HepG2 (cell line): ENCODE data around the gene NUCB1. TPM values are rescaled to one million over a fixed set of nuclear protein-coding genes. Genes with fewer than 3 reads are reported as not detected.

ENCODE experiments used
- ADNP ChIP-seq: sonication (generic); formaldehyde crosslinking; IDR thresholded peaks from 2 replicates; pipeline ENCODE4 v1.4.0; 2020; ENCODE audit warnings: missing genetic modification reagents
- AGO2 ChIP-seq: fragments of 200-400 bp; formaldehyde crosslinking; optimal IDR thresholded peaks from 2 replicates; pipeline ENCODE3; 2017; ENCODE audit warnings: mild to moderate bottlenecking, low read depth, low read length, moderate library complexity
- CEBPB ChIP-seq: IDR thresholded peaks from 2 replicates; pipeline ENCODE4 v1.6.1; 2011; ENCODE audit warnings: low read depth, low read length, improper control_type of control experiment, borderline replicate concordance
- ELF1 ChIP-seq: sonication (generic); formaldehyde crosslinking; IDR thresholded peaks from 2 replicates; pipeline ENCODE4 v1.4.0; 2020; ENCODE audit warnings: missing genetic modification reagents
- FOXP1 ChIP-seq, 2 experiments: fragments of 450-650 bp in 1 of 2; IDR thresholded peaks; 2 replicates each; pipeline ENCODE4 v1.6.1; 2017 to 2018; ENCODE audit warnings: antibody characterized with exemption in 1 of 2
- GABPB1 ChIP-seq: IDR thresholded peaks from 2 replicates; pipeline ENCODE4 v1.6.1; 2016; ENCODE audit warnings: mild to moderate bottlenecking, missing genetic modification reagents, moderate library complexity, missing compliant biosample characterization
- KMT2B ChIP-seq: IDR thresholded peaks from 2 replicates; pipeline ENCODE4 v1.6.1; 2016; ENCODE audit warnings: missing genetic modification reagents, missing compliant biosample characterization
- NCOA2 ChIP-seq: sonication (generic); formaldehyde crosslinking; IDR thresholded peaks from 2 replicates; pipeline ENCODE4 v1.8.0; 2022; ENCODE audit warnings: inconsistent platforms
- PITX1 ChIP-seq: sonication (generic); formaldehyde crosslinking; IDR thresholded peaks from 2 replicates; pipeline ENCODE4 v1.5.1; 2020; ENCODE audit warnings: mild to moderate bottlenecking, missing genetic modification reagents
- POLR2G ChIP-seq: fragments of 200-400 bp; formaldehyde crosslinking; IDR thresholded peaks from 2 replicates; pipeline ENCODE4 v1.6.1; 2018; ENCODE audit warnings: mild to moderate bottlenecking, low read depth, low read length, moderate library complexity
- SRY ChIP-seq: sonication (generic); formaldehyde crosslinking; IDR thresholded peaks from 2 replicates; pipeline ENCODE4 v1.8.0; 2022; ENCODE audit warnings: mild to moderate bottlenecking, missing genetic modification reagents
- SYNCRIP ChIP-seq: fragments of 200-400 bp; formaldehyde crosslinking; IDR thresholded peaks from 2 replicates; pipeline ENCODE4 v1.6.1; 2018; ENCODE audit warnings: mild to moderate bottlenecking, low read depth, low read length; ENCODE audit not compliant: insufficient read depth
- TOE1 ChIP-seq: sonication (generic); formaldehyde crosslinking; IDR thresholded peaks from 2 replicates; pipeline ENCODE4 v1.4.0; 2020; ENCODE audit warnings: mild to moderate bottlenecking, missing genetic modification reagents
- ZBTB7B ChIP-seq: sonication (generic); formaldehyde crosslinking; IDR thresholded peaks from 2 replicates; pipeline ENCODE4 v1.4.0; 2020; ENCODE audit warnings: missing genetic modification reagents
- ZNF383 ChIP-seq: sonication (generic); formaldehyde crosslinking; IDR thresholded peaks from 2 replicates; pipeline ENCODE4 v1.4.0; 2020; ENCODE audit warnings: missing genetic modification reagents, mild to moderate bottlenecking, borderline replicate concordance
- ZNF598 ChIP-seq: sonication (generic); formaldehyde crosslinking; IDR thresholded peaks from 2 replicates; pipeline ENCODE4 v1.5.1; 2020; ENCODE audit warnings: mild to moderate bottlenecking, missing genetic modification reagents, borderline replicate concordance
- ZNF605 ChIP-seq: sonication (generic); formaldehyde crosslinking; IDR thresholded peaks from 2 replicates; pipeline ENCODE4 v1.8.0; 2022; ENCODE audit warnings: mild to moderate bottlenecking, missing genetic modification reagents
- ZNF747 ChIP-seq: sonication (generic); formaldehyde crosslinking; IDR thresholded peaks from 2 replicates; pipeline ENCODE4 v1.8.1; 2023; ENCODE audit warnings: missing genetic modification reagents, mild to moderate bottlenecking, borderline replicate concordance
- polyA plus RNA-seq, 8 experiments: library from polyadenylated mRNA; depleted of rRNA in 3 of 8; stranded (reverse) in 7 of 8; unstranded in 1 of 8; fragments of >200 nt; fragmentation: Illumina TruSeq in 4 of 8; extraction: Trizol in 4 of 8; gene quantifications; 2 replicates each; pipeline versions ENCODE4 v1.2.1 to v1.2.3, GENCODE V29; 2011 to 2016; ENCODE audit warnings: low read depth in 4 of 8, missing spikeins in 1 of 8, mixed read lengths in 1 of 8; ENCODE audit not compliant: insufficient read depth in 1 of 8
- total RNA-seq, 5 experiments: library from RNA; depleted of rRNA; stranded (reverse); fragments of >200 nt; fragmentation: Illumina TruSeq; extraction: Trizol; gene quantifications; 2 replicates each; pipeline ENCODE4 v1.2.3, GENCODE V29; 2016; ENCODE audit warnings: low read depth in 1 of 5
- TF ChIP-seq, protein P1 (sequence below): sonication (generic); formaldehyde crosslinking; conservative IDR thresholded peaks from 2 replicates; pipeline ENCODE4 v1.8.0; 2022; ENCODE audit warnings: low read depth, missing genetic modification reagents
- TF ChIP-seq, protein P2 (sequence below): sonication (generic); formaldehyde crosslinking; IDR thresholded peaks from 2 replicates; pipeline ENCODE4 v1.5.0; 2020; ENCODE audit warnings: missing genetic modification reagents, mild to moderate bottlenecking, borderline replicate concordance
- TF ChIP-seq, protein P3 (sequence below): sonication (generic); formaldehyde crosslinking; conservative IDR thresholded peaks from 2 replicates; pipeline ENCODE4 v1.4.0; 2020; ENCODE audit warnings: missing genetic modification reagents
- TF ChIP-seq, protein P4 (sequence below): sonication (generic); formaldehyde crosslinking; IDR thresholded peaks from 2 replicates; pipeline ENCODE4 v1.4.0; 2020; ENCODE audit warnings: missing genetic modification reagents
- TF ChIP-seq, protein P5 (sequence below): sonication (generic); formaldehyde crosslinking; IDR thresholded peaks from 2 replicates; pipeline ENCODE4 v1.5.1; 2020; ENCODE audit warnings: mild to moderate bottlenecking, missing genetic modification reagents

NUCB1 gene
- total and polyA plus RNA-seq, 2 of the 13 experiments (the other 11 are each of a cell fraction or from before 2014, with no cell fraction given), result 82.3 to 106 TPM

DNA sequence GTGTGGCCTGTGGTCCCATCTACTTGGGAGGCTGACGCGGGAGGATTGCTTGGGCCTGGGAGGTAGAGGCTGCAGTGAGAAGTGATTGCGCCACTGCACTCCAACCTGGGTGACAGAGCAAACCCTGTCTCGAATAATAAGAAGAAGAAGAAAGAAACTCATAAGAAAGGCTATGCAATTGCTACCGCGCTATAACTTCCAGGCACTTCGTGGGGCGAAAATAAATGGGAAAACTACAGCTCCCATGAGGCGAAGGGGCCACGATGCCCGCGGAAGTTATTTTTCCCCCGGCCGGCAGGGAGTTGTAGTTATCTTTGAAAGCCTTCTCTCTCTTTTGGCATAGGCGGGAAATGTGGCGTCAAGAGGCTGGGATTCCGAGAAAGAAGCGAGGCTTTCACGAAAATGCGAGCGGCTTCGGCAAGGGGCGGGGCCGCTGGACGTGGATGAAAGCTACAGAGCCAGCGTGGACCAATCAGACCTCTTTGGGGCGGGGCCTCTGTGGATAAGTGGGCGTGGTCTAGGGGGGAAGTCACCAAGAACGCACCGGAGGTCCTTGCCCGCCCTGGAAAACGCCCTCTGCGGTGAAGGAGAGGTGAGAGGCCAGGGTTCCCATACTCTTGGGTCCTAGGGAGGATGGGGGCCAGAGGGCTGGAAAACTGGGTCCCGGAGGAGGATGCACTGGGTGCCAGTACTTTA lies at the start of gene NUCB1 (continued):
- TF ChIP-seq CEBPB (no peak), ELF1 (CRISPR knock-in tag) (peak; percentile 88), ZNF383 (CRISPR knock-in tag) (0 out of 2 replicates have a peak, but pooled peaks have one; percentile 80), SRY (no peak), ZNF747 (CRISPR knock-in tag) (no peak; the same call in 1 of the 2 replicates), KMT2B (CRISPR knock-in tag) (0 out of 2 replicates have a peak, but pooled peaks have one; percentile 37), PITX1 (CRISPR knock-in tag) (peak; percentile 41; the same call in 1 of the 2 replicates), SYNCRIP (no peak), AGO2 (no peak), ZNF605 (CRISPR knock-in tag) (0 out of 2 replicates have a peak, but pooled peaks have one; percentile 66), ZBTB7B (no peak), ZNF598 (peak; percentile 69; the same call in 1 of the 2 replicates), ADNP (CRISPR knock-in tag) (no peak), POLR2G (peak; percentile 82), FOXP1 (IDR thresholded peaks at IDR 0.05) (no peak), FOXP1 (CRISPR knock-in tag; IDR thresholded peaks at IDR 0.05) (no peak), GABPB1 (CRISPR knock-in tag) (peak; percentile 93), NCOA2 (CRISPR knock-in tag) (no peak), TOE1 (CRISPR knock-in tag) (no peak)
- TF ChIP-seq, protein P1, sequence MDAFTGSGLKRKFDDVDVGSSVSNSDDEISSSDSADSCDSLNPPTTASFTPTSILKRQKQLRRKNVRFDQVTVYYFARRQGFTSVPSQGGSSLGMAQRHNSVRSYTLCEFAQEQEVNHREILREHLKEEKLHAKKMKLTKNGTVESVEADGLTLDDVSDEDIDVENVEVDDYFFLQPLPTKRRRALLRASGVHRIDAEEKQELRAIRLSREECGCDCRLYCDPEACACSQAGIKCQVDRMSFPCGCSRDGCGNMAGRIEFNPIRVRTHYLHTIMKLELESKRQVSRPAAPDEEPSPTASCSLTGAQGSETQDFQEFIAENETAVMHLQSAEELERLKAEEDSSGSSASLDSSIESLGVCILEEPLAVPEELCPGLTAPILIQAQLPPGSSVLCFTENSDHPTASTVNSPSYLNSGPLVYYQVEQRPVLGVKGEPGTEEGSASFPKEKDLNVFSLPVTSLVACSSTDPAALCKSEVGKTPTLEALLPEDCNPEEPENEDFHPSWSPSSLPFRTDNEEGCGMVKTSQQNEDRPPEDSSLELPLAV (CRISPR knock-in tag), result no peak
- TF ChIP-seq, protein P2, sequence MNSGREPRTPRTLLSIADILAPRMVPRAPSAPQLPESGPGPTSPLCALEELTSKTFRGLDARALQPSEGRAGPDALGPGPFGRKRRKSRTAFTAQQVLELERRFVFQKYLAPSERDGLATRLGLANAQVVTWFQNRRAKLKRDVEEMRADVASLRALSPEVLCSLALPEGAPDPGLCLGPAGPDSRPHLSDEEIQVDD (CRISPR knock-in tag), result no peak
- TF ChIP-seq, protein P3, sequence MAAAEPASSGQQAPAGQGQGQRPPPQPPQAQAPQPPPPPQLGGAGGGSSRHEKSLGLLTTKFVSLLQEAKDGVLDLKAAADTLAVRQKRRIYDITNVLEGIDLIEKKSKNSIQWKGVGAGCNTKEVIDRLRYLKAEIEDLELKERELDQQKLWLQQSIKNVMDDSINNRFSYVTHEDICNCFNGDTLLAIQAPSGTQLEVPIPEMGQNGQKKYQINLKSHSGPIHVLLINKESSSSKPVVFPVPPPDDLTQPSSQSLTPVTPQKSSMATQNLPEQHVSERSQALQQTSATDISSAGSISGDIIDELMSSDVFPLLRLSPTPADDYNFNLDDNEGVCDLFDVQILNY (CRISPR knock-in tag), result no peak; the same call in 1 of the 2 replicates
- TF ChIP-seq, protein P4, sequence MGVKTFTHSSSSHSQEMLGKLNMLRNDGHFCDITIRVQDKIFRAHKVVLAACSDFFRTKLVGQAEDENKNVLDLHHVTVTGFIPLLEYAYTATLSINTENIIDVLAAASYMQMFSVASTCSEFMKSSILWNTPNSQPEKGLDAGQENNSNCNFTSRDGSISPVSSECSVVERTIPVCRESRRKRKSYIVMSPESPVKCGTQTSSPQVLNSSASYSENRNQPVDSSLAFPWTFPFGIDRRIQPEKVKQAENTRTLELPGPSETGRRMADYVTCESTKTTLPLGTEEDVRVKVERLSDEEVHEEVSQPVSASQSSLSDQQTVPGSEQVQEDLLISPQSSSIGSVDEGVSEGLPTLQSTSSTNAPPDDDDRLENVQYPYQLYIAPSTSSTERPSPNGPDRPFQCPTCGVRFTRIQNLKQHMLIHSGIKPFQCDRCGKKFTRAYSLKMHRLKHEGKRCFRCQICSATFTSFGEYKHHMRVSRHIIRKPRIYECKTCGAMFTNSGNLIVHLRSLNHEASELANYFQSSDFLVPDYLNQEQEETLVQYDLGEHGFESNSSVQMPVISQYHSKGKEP, result no peak
- TF ChIP-seq, protein P5, sequence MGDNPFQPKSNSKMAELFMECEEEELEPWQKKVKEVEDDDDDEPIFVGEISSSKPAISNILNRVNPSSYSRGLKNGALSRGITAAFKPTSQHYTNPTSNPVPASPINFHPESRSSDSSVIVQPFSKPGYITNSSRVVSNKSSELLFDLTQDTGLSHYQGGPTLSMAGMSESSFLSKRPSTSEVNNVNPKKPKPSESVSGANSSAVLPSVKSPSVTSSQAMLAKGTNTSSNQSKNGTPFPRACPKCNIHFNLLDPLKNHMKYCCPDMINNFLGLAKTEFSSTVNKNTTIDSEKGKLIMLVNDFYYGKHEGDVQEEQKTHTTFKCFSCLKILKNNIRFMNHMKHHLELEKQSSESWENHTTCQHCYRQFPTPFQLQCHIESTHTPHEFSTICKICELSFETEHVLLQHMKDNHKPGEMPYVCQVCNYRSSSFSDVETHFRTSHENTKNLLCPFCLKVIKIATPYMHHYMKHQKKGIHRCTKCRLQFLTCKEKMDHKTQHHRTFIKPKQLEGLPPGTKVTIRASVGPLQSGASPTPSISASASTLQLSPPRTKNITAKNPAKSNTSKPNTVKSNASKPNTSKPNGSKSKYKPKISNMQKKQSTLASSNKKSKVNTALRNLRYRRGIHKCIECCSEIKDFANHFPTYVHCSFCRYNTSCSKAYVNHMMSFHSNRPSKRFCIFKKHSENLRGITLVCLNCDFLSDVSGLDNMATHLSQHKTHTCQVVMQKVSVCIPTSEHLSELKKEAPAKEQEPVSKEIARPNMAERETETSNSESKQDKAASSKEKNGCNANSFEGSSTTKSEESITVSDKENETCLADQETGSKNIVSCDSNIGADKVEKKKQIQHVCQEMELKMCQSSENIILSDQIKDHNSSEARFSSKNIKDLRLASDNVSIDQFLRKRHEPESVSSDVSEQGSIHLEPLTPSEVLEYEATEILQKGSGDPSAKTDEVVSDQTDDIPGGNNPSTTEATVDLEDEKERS, result peak; percentile 45; the same call in 1 of the 2 replicates
